Omental fat pad (tissue), 4 donors: Measurements from ENCODE around the gene MEGF8. TPM values are rescaled to one million over a fixed set of nuclear protein-coding genes. Genes with fewer than 3 reads are reported as not detected.

Experiments used
- ATAC-seq: fragments of 150-250 bp; one replicate; pipeline ENCODE4 v1.9.1; 2016; ENCODE audit warnings: mild to moderate bottlenecking, moderate library complexity; ENCODE audit not compliant: low FRiP score
- DNase-seq: peaks from one replicate; pipeline ENCODE4 v3.0.0-alpha.2; 2019; ENCODE audit warnings: low spot score
- total RNA-seq, 4 donors: library from RNA; depleted of rRNA; stranded (reverse); fragments of >200 nt; gene quantifications; one replicate each; pipeline ENCODE4 v1.1.0, GENCODE V29; 2016
- TF ChIP-seq, protein P1 (sequence below), 3 donors: fragments of 450-650 bp; IDR thresholded peaks; one replicate each; pipeline ENCODE4 v1.5.1; 2016 to 2017; ENCODE audit warnings: antibody characterized with exemption in 3 of 3, mild to moderate bottlenecking in 3 of 3, moderate library complexity in 2 of 3

The MEGF8 gene
- total RNA-seq, 4 donors from 2014 or later, result 15.3 to 20.5 (median 18.4) TPM

DNA sequence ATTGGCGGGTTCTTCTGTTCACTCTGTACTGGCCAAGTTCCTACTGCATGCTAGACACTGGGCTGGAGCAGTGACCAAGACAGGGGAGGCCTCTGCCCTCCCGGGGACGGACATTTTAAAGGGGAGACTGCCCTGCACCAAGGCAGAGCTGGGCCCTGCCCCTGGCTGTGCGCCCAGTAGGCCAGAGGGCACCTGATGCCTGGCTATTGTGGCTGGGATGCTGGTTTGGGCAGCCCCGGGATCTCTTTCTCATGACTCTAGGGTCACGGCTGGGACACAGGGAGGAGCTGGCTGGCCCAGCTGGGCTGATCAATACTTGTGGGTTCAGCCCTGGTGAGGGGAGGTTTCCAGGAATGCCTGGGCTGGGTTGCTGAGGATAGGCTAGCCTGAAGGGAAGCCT is 84.0 kb downstream of the MEGF8 start:
- TF ChIP-seq, protein P1, sequence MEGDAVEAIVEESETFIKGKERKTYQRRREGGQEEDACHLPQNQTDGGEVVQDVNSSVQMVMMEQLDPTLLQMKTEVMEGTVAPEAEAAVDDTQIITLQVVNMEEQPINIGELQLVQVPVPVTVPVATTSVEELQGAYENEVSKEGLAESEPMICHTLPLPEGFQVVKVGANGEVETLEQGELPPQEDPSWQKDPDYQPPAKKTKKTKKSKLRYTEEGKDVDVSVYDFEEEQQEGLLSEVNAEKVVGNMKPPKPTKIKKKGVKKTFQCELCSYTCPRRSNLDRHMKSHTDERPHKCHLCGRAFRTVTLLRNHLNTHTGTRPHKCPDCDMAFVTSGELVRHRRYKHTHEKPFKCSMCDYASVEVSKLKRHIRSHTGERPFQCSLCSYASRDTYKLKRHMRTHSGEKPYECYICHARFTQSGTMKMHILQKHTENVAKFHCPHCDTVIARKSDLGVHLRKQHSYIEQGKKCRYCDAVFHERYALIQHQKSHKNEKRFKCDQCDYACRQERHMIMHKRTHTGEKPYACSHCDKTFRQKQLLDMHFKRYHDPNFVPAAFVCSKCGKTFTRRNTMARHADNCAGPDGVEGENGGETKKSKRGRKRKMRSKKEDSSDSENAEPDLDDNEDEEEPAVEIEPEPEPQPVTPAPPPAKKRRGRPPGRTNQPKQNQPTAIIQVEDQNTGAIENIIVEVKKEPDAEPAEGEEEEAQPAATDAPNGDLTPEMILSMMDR (IDR thresholded peaks at IDR 0.05), result no peak
- ATAC-seq (no peak), DNase-seq (no peak)

DNA sequence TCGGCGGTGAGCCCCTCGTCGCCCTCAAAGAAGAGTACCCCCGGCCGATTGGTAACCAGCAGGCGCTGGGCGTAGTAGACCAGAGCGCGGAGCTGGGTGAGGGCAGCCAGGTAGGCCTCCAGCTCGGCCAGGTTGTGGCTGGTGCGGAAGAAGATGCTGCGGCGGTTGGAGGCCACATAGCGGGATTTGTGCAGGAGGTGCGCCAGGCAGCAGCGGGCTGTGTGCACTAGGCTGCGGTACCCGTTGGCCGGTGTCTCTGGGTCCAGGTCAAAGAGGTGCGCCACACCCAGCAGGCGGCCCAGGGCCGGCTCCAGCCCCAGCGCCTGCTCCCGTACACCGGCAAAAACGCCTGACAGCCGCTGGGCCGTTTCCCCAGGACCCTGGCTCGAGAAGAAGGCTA is 84.9 kb downstream of the MEGF8 start:
- DNase-seq (no peak), ATAC-seq (no peak)
- TF ChIP-seq, protein P1 (IDR thresholded peaks at IDR 0.05), result no peak

DNA sequence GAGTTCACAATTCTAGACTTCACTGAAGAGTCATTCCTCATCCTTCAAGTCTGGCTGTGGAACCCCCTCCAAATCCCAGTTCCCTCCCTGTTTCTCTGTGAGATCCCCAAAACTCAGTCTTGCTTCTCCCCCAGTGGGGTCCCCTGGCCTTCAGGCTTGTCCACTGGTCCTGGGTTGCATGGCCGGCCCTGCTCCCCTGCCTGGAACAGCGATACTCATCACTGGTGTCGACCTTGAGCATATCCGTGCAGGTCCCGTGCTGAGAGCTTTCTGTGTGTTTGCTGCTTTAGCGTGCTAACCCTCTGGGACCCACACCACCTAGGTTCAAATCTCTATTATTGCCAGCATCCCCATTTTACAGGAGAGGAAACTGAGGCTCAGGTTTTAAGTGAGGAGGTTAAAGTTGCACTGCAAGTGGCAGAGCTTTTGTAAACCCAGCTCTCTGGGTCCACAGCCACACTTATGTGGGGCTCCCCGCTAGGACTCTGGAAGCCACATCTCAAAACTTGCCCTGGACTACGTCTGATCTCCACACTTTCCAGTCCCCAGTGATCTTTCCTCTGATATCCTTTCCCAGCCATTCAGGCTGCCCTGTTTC is 86.2 kb downstream of the MEGF8 start:
- TF ChIP-seq, protein P1 (IDR thresholded peaks at IDR 0.05), result no peak
- ATAC-seq (no peak), DNase-seq (no peak)

DNA sequence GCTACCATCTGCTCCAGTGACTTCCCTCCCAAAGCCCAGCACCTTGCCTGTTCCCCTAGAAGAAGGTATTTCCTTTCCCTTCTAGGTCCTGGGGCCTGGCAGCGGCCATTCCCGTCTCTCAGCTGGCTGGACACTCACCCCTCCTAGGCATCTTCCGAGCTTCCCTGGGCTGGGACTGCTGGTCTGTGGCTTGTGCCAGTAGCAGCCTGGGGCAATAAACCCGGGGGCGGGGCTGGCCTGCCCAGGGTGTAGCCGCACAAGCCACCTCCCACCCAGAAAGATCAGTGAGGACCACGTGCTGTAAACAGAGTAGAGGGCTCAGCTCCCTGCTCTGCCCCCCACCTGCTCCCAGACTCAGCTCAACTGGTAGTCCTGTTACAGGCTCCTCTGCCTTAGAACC is 86.8 kb downstream of the MEGF8 start:
- ATAC-seq (peak; percentile 41), DNase-seq (no peak)
- TF ChIP-seq, protein P1 (IDR thresholded peaks at IDR 0.05), result no peak

DNA sequence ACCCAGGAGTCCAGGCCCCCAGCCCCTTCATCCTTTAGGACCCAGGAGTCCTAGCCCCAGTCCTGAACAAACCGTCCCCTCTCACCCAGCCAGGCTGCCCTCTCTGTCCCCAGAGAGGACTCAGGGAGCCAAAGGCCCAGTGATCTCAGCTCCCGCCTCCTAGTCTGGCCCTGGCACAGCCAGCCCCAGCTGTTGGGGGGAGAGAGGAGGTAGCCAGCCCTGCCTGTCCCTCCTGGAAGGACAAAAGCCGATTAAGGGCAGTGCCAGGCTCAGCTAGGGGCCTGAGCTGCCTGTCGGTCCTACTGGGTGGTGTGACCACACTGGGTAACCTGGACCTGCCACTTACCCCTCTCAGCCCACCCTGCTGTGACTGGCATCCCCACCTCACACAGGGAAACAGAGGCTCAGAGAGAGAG is 87.2 kb downstream of the MEGF8 start:
- DNase-seq (no peak), ATAC-seq (peak; percentile 21)
- TF ChIP-seq, protein P1 (IDR thresholded peaks at IDR 0.05), result no peak

DNA sequence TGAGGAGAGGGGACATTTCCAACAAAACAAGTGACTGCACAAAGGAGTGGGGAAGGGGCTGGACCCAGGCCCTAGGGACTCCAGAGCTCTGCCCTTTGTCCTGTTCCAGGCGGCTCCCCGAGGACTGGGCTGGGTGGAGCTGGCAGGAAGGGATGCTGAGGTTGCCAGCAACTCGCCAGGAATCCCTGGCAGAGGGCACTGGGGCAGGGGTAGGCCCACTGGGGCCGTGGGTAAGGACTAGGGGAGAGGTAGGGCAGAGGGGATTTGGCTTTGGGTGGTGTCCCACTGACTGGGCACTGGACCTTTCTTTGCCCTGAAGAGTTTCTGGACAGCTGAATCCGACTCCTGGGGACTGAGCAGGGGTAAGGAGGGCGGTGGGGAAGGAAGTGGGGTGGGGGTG is 93.9 kb downstream of the MEGF8 start:
- TF ChIP-seq, protein P1 (IDR thresholded peaks at IDR 0.05), result no peak
- DNase-seq (no peak), ATAC-seq (peak; percentile 16)

DNA sequence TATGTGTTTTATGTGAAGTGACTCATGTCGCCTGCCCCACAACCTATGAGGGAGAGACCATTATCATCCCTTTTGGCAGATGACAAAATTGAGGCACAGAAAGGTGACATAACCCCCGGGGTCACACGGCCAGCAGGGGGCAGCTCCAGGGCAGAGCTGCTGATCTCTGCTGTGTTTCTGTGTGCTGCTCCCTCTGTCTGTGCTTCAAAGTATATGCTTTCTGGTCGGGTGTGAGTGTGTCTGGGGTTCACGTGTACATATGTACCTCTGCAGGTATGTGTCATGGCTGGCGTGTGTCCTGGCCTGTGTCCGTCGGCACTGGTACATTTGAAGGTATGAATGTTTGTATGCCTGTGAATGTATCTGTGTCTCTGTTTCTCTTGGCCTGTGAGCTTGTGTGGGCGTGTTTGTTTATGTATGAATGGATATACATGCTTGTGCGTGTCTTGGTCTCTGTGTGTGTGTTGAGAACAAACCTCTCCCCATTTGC is 94.7 kb downstream of the MEGF8 start:
- ATAC-seq (no peak), DNase-seq (no peak)
- TF ChIP-seq, protein P1 (IDR thresholded peaks at IDR 0.05), result no peak
